ENCODE results near the gene EIF5B. TPM values are rescaled to one million over a fixed set of nuclear protein-coding genes. Genes with fewer than 3 reads are reported as not detected.
"Not testable (repeated sequence)": the region's sequence is repeated elsewhere in the genome, so short reads cannot be mapped to it uniquely, and the experiment has no call there.

The EIF5B gene
- polyA plus RNA-seq, 4 donors: 21.0 to 43.0 (median 32.1) TPM

GRCh38 chr2:99325384-99325783, 11.8 kb upstream of the EIF5B start:
- Histone ChIP-seq H3K27me3 (ENCODE audit: control insufficient read depth in 3 of 3, insufficient read depth in 3 of 3, low read length in 3 of 3) (no peaks in the 10 kb centered on the region), H3K4me3 (ENCODE audit: low read depth in 1 of 3, low read length in 3 of 3) (no peak overlapping the region), H3K27ac (ENCODE audit: low read depth in 1 of 3, low read length in 2 of 3) (no peak overlapping the region), H3K9me3 (ENCODE audit: control insufficient read depth in 2 of 2, insufficient read depth in 1 of 2, low read depth in 1 of 2, low read length in 1 of 2) (no peaks in the 10 kb centered on the region), H3K36me3 (ENCODE audit: control insufficient read depth in 3 of 3, insufficient read depth in 2 of 3, low read depth in 1 of 3, low read length in 3 of 3) (peaks cover 15 to 51% (median 22%) of the 10 kb centered on the region in 3 donors), H3K4me1 (ENCODE audit: control insufficient read depth in 3 of 3, insufficient read depth in 2 of 3, low read depth in 1 of 3, low read length in 2 of 3) (no peaks in the 10 kb centered on the region)
- DNase-seq (no peak), FAIRE-seq (no peak)
- WGBS, 3 donors: 96 to 97% (median 97%) methylated on average over 5 of the region's 5 CpGs

GRCh38 chr2:99335911-99336803, 1.0 kb upstream of the EIF5B start, which contains the start of gene TXNDC9:
TSS of gene TXNDC9 (minus strand) at chr2:99336333. CDS start at chr2:99333210, 3,123 bp downstream.
- peak within 1 kb of the TSS; percentile 70 to 79 (median 76) for H3K4me3 ChIP-seq (ENCODE audit: low read depth in 1 of 3, low read length in 3 of 3)
- 0% methylated on average over 60 of the region's 60 CpGs for WGBS, 3 donors
- DNase-seq (peak; percentile 100), FAIRE-seq (no peak)
- H3K27me3 ChIP-seq (ENCODE audit: control insufficient read depth in 3 of 3, insufficient read depth in 3 of 3, low read length in 3 of 3): no peaks in the 10 kb centered on the region
- peaks cover 2 to 9% (median 4%) of the 10 kb centered on the region in 3 donors for H3K36me3 ChIP-seq (ENCODE audit: control insufficient read depth in 3 of 3, insufficient read depth in 2 of 3, low read depth in 1 of 3, low read length in 3 of 3)
- peaks cover 0 to 3% (median under 1%) of the 10 kb centered on the region in 3 donors for H3K4me1 ChIP-seq (ENCODE audit: control insufficient read depth in 3 of 3, insufficient read depth in 2 of 3, low read depth in 1 of 3, low read length in 2 of 3)
- H3K27ac ChIP-seq (ENCODE audit: low read depth in 1 of 3, low read length in 2 of 3): peak within 1 kb of the TSS; percentile 88 to 94 (median 90)
- no peaks in the 10 kb centered on the region for H3K9me3 ChIP-seq (ENCODE audit: control insufficient read depth in 2 of 2, insufficient read depth in 1 of 2, low read depth in 1 of 2, low read length in 1 of 2)

GRCh38 chr2:99336804-99337112, 431 bp upstream of the EIF5B start:
- 0 to 1% (median 1%) methylated on average over 8 of the region's 8 CpGs for WGBS, 3 donors
- Histone ChIP-seq H3K27ac (ENCODE audit: low read depth in 1 of 3, low read length in 2 of 3) (peak overlapping the region; percentile 85 to 94 (median 90)), H3K9me3 (ENCODE audit: control insufficient read depth in 2 of 2, insufficient read depth in 1 of 2, low read depth in 1 of 2, low read length in 1 of 2) (no peaks in the 10 kb centered on the region), H3K4me1 (ENCODE audit: control insufficient read depth in 3 of 3, insufficient read depth in 2 of 3, low read depth in 1 of 3, low read length in 2 of 3) (peaks cover 0 to 4% (median 3%) of the 10 kb centered on the region in 3 donors), H3K4me3 (ENCODE audit: low read depth in 1 of 3, low read length in 3 of 3) (peak overlapping the region in 2 of 3 donors; percentile 70 to 79), H3K27me3 (ENCODE audit: control insufficient read depth in 3 of 3, insufficient read depth in 3 of 3, low read length in 3 of 3) (no peaks in the 10 kb centered on the region), H3K36me3 (ENCODE audit: control insufficient read depth in 3 of 3, insufficient read depth in 2 of 3, low read depth in 1 of 3, low read length in 3 of 3) (peaks cover 1 to 5% (median 2%) of the 10 kb centered on the region in 3 donors)
- FAIRE-seq (no peak), DNase-seq (no peak)

GRCh38 chr2:99338029-99338585, 918 bp downstream of the EIF5B start:
- WGBS, 3 donors: 0 to 1% (median 1%) methylated on average over 17 of the region's 17 CpGs

GRCh38 chr2:99340669-99341236, 3.6 kb downstream of the EIF5B start:
- FAIRE-seq: no peak
- Histone ChIP-seq H3K27ac (ENCODE audit: low read depth in 1 of 3, low read length in 2 of 3) (no peak overlapping the region), H3K4me3 (ENCODE audit: low read depth in 1 of 3, low read length in 3 of 3) (no peak overlapping the region), H3K27me3 (ENCODE audit: control insufficient read depth in 3 of 3, insufficient read depth in 3 of 3, low read length in 3 of 3) (no peaks in the 10 kb centered on the region), H3K4me1 (ENCODE audit: control insufficient read depth in 3 of 3, insufficient read depth in 2 of 3, low read depth in 1 of 3, low read length in 2 of 3) (peaks cover 0 to 4% (median 0%) of the 10 kb centered on the region in 3 donors), H3K36me3 (ENCODE audit: control insufficient read depth in 3 of 3, insufficient read depth in 2 of 3, low read depth in 1 of 3, low read length in 3 of 3) (no peaks in the 10 kb centered on the region), H3K9me3 (ENCODE audit: control insufficient read depth in 2 of 2, insufficient read depth in 1 of 2, low read depth in 1 of 2, low read length in 1 of 2) (no peaks in the 10 kb centered on the region)
- 85 to 91% (median 86%) methylated on average over 8 of the region's 8 CpGs for whole genome bisulfite sequencing, 3 donors
- peak in 1 of 2 donors; percentile 3 for DNase-seq

More at GRCh38 chr2:99338029-99338585, 918 bp downstream of the EIF5B start:
- no peak for FAIRE-seq
- H3K27ac ChIP-seq (ENCODE audit: low read depth in 1 of 3, low read length in 2 of 3): peak overlapping the region; percentile 50 to 94 (median 90)
- H3K4me3 ChIP-seq (ENCODE audit: low read depth in 1 of 3, low read length in 3 of 3): peak overlapping the region; percentile 70 to 86 (median 79)
- H3K9me3 ChIP-seq (ENCODE audit: control insufficient read depth in 2 of 2, insufficient read depth in 1 of 2, low read depth in 1 of 2, low read length in 1 of 2): no peaks in the 10 kb centered on the region
- DNase-seq: no peak
- H3K27me3 ChIP-seq (ENCODE audit: control insufficient read depth in 3 of 3, insufficient read depth in 3 of 3, low read length in 3 of 3): no peaks in the 10 kb centered on the region
- no peaks in the 10 kb centered on the region for H3K36me3 ChIP-seq (ENCODE audit: control insufficient read depth in 3 of 3, insufficient read depth in 2 of 3, low read depth in 1 of 3, low read length in 3 of 3)
- H3K4me1 ChIP-seq (ENCODE audit: control insufficient read depth in 3 of 3, insufficient read depth in 2 of 3, low read depth in 1 of 3, low read length in 2 of 3): peaks cover 0 to 4% (median 3%) of the 10 kb centered on the region in 3 donors

GRCh38 chr2:99342536-99342935, 5.3 kb downstream of the EIF5B start:
- DNase-seq (no peak), FAIRE-seq (no peak)
- Histone ChIP-seq H3K4me3 (ENCODE audit: low read depth in 1 of 3, low read length in 3 of 3) (no peak overlapping the region), H3K4me1 (ENCODE audit: control insufficient read depth in 3 of 3, insufficient read depth in 2 of 3, low read depth in 1 of 3, low read length in 2 of 3) (peaks cover 0 to 4% (median 0%) of the 10 kb centered on the region in 3 donors), H3K36me3 (ENCODE audit: control insufficient read depth in 3 of 3, insufficient read depth in 2 of 3, low read depth in 1 of 3, low read length in 3 of 3) (peaks cover 0 to 2% (median 0%) of the 10 kb centered on the region in 3 donors), H3K27me3 (ENCODE audit: control insufficient read depth in 3 of 3, insufficient read depth in 3 of 3, low read length in 3 of 3) (no peaks in the 10 kb centered on the region), H3K27ac (ENCODE audit: low read depth in 1 of 3, low read length in 2 of 3) (no peak overlapping the region), H3K9me3 (ENCODE audit: control insufficient read depth in 2 of 2, insufficient read depth in 1 of 2, low read depth in 1 of 2, low read length in 1 of 2) (no peaks in the 10 kb centered on the region)
- WGBS, 3 donors: 95 to 98% (median 97%) methylated on average over 2 of the region's 2 CpGs

- not testable (repeated sequence) for H3K4me1 ChIP-seq (ENCODE audit: control insufficient read depth in 3 of 3, insufficient read depth in 2 of 3, low read depth in 1 of 3, low read length in 2 of 3); H3K4me3 ChIP-seq (ENCODE audit: low read depth in 1 of 3, low read length in 3 of 3); H3K27me3 ChIP-seq (ENCODE audit: control insufficient read depth in 3 of 3, insufficient read depth in 3 of 3, low read length in 3 of 3); FAIRE-seq; H3K9me3 ChIP-seq (ENCODE audit: control insufficient read depth in 2 of 2, insufficient read depth in 1 of 2, low read depth in 1 of 2, low read length in 1 of 2); H3K27ac ChIP-seq (ENCODE audit: low read depth in 1 of 3, low read length in 2 of 3); DNase-seq; H3K36me3 ChIP-seq (ENCODE audit: control insufficient read depth in 3 of 3, insufficient read depth in 2 of 3, low read depth in 1 of 3, low read length in 3 of 3)
- 96 to 98% (median 96%) methylated on average over 7 of the region's 7 CpGs for WGBS, 3 donors
These were observed 8.3 kb downstream of the EIF5B start for GRCh38 chr2:99345446-99345845.

- Histone ChIP-seq H3K9me3 (ENCODE audit: control insufficient read depth in 2 of 2, insufficient read depth in 1 of 2, low read depth in 1 of 2, low read length in 1 of 2) (no peaks in the 10 kb centered on the region), H3K4me1 (ENCODE audit: control insufficient read depth in 3 of 3, insufficient read depth in 2 of 3, low read depth in 1 of 3, low read length in 2 of 3) (peaks cover 0 to 2% (median 0%) of the 10 kb centered on the region in 3 donors), H3K27me3 (ENCODE audit: control insufficient read depth in 3 of 3, insufficient read depth in 3 of 3, low read length in 3 of 3) (no peaks in the 10 kb centered on the region), H3K27ac (ENCODE audit: low read depth in 1 of 3, low read length in 2 of 3) (no peak overlapping the region), H3K36me3 (ENCODE audit: control insufficient read depth in 3 of 3, insufficient read depth in 2 of 3, low read depth in 1 of 3, low read length in 3 of 3) (peaks cover 0 to 2% (median 0%) of the 10 kb centered on the region in 3 donors), H3K4me3 (ENCODE audit: low read depth in 1 of 3, low read length in 3 of 3) (no peak overlapping the region)
- DNase-seq (no peak), FAIRE-seq (no peak)
These were observed 9.0 kb downstream of the EIF5B start for GRCh38 chr2:99346218-99346617.
